ENCODE results near the gene MARCHF9.

Gene MARCHF9

GRCh38 chr12:57724936-57725740 is 29.8 kb upstream of the MARCHF9 start:
- peak; percentile 37 for DNase-seq (ENCODE audit: low spot score)

GRCh38 chr12:57725851-57726150 is 29.1 kb upstream of the MARCHF9 start:
- DNase-seq (ENCODE audit: low spot score) = peak; percentile 35
- no peak for TF ChIP-seq CTCF (IDR thresholded peaks at IDR 0.05; ENCODE audit: borderline replicate concordance, control extremely low read depth, extremely low read depth, insufficient read depth, missing control alignments)
- in situ Hi-C loops (cut with MboI; ENCODE audit: low sequenced_read_pairs, unreplicated experiment) = no loop called here

More at GRCh38 chr12:57724936-57725740, 29.8 kb upstream of the MARCHF9 start:
- no peak for TF ChIP-seq CTCF (IDR thresholded peaks at IDR 0.05; ENCODE audit: borderline replicate concordance, control extremely low read depth, extremely low read depth, insufficient read depth, missing control alignments)
- in situ Hi-C loops (cut with MboI; ENCODE audit: low sequenced_read_pairs, unreplicated experiment) = no loop called here

GRCh38 chr12:57726151-57726883 is 28.6 kb upstream of the MARCHF9 start:
- in situ Hi-C loops (cut with MboI; ENCODE audit: low sequenced_read_pairs, unreplicated experiment) = no loop called here
- TF ChIP-seq CTCF (IDR thresholded peaks at IDR 0.05; ENCODE audit: borderline replicate concordance, control extremely low read depth, extremely low read depth, insufficient read depth, missing control alignments) = no peak
- DNase-seq (ENCODE audit: low spot score) = peak; percentile 68

- peak; percentile 32 for DNase-seq (ENCODE audit: low spot score)
- in situ Hi-C loops (cut with MboI; ENCODE audit: low sequenced_read_pairs, unreplicated experiment) = no loop called here
- no peak for TF ChIP-seq CTCF (IDR thresholded peaks at IDR 0.05; ENCODE audit: borderline replicate concordance, control extremely low read depth, extremely low read depth, insufficient read depth, missing control alignments)
Observed at GRCh38 chr12:57726884-57727757, 27.8 kb upstream of the MARCHF9 start.

GRCh38 chr12:57727758-57728395 is 27.0 kb upstream of the MARCHF9 start:
- peak; percentile 15 for DNase-seq (ENCODE audit: low spot score)
- in situ Hi-C loops (cut with MboI; ENCODE audit: low sequenced_read_pairs, unreplicated experiment) = no loop called here
- no peak for TF ChIP-seq CTCF (IDR thresholded peaks at IDR 0.05; ENCODE audit: borderline replicate concordance, control extremely low read depth, extremely low read depth, insufficient read depth, missing control alignments)

Data from GM13976 (cell line).